ENCODE results near the gene HLA-DRA. TPM values are rescaled to one million over a fixed set of nuclear protein-coding genes. Genes with fewer than 3 reads are reported as not detected.

HLA-DRA gene
- total RNA-seq, 2 donors from 2014 or later = 57.5 to 93.5 TPM

- TF ChIP-seq, protein P1, sequence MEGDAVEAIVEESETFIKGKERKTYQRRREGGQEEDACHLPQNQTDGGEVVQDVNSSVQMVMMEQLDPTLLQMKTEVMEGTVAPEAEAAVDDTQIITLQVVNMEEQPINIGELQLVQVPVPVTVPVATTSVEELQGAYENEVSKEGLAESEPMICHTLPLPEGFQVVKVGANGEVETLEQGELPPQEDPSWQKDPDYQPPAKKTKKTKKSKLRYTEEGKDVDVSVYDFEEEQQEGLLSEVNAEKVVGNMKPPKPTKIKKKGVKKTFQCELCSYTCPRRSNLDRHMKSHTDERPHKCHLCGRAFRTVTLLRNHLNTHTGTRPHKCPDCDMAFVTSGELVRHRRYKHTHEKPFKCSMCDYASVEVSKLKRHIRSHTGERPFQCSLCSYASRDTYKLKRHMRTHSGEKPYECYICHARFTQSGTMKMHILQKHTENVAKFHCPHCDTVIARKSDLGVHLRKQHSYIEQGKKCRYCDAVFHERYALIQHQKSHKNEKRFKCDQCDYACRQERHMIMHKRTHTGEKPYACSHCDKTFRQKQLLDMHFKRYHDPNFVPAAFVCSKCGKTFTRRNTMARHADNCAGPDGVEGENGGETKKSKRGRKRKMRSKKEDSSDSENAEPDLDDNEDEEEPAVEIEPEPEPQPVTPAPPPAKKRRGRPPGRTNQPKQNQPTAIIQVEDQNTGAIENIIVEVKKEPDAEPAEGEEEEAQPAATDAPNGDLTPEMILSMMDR (IDR thresholded peaks at IDR 0.05) = no peak
- no peak overlapping the region for H3K27ac ChIP-seq
- no peaks in the 10 kb centered on the region for H3K4me1 ChIP-seq
- no peaks in the 10 kb centered on the region for H3K9me3 ChIP-seq
- DNase-seq (ENCODE audit: low spot score) = no peak
- no peaks in the 10 kb centered on the region for H3K27me3 ChIP-seq
- H3K4me3 ChIP-seq = no peak overlapping the region
- no peaks in the 10 kb centered on the region for H3K36me3 ChIP-seq
Observed at GRCh38 chr6:32444433-32444832, 4.7 kb downstream of the HLA-DRA start.

DNA sequence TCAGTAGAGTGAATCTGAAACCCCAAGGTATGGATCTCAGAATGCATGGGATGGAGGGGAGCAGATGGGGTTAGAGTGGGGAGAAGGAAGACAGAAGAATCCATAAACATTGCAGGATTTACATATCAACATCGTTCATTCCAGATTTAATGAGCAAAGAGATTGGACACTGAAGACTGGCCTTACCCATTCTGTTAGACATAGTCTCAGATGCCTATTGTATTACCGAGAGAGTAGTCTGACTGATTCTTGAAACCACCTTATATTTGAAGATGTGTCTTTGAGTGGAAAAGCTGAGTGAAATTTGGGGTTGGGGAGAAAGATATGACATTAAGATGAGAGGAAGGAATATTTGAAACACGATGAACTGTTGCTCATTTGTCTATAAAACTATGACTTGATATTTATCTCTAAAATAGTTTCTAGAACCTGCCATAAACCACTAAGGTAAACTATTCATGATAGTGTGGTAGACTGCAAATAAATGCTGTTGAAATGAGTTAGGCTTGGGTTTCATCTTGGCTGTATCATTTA, 5.7 kb downstream of the HLA-DRA start:
- DNase-seq (ENCODE audit: low spot score) = no peak
- Histone ChIP-seq H3K9me3 (no peaks in the 10 kb centered on the region), H3K4me1 (no peaks in the 10 kb centered on the region), H3K36me3 (no peaks in the 10 kb centered on the region), H3K27ac (no peak overlapping the region), H3K4me3 (no peak overlapping the region), H3K27me3 (no peaks in the 10 kb centered on the region)
- TF ChIP-seq, protein P1 (IDR thresholded peaks at IDR 0.05) = no peak

DNA sequence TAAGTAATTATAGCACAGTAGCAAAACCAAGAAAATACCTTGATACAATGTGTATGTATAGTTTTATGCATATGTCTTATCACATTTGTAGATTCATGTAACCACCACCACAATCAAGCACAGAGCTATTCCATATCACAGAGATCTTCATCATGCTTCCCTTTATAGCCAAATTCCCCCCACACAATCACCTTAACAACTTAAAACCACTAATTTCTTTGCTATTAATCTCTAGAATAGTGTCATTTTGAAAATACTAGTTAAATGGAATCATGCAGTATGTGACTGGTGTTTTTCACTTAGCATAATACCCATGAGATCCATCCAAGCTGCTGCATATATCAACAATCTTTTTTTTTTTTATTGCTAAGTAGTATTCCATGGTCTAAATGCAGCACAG, 8.2 kb downstream of the HLA-DRA start:
- TF ChIP-seq, protein P1 (IDR thresholded peaks at IDR 0.05) = no peak
- no peaks in the 10 kb centered on the region for H3K36me3 ChIP-seq
- no peaks in the 10 kb centered on the region for H3K4me1 ChIP-seq

GRCh38 chr6:32449088-32449736, 9.5 kb downstream of the HLA-DRA start:
- no peaks in the 10 kb centered on the region for H3K36me3 ChIP-seq
- H3K27me3 ChIP-seq = no peaks in the 10 kb centered on the region
- no peaks in the 10 kb centered on the region for H3K4me1 ChIP-seq
- TF ChIP-seq, protein P1 (IDR thresholded peaks at IDR 0.05) = no peak
- H3K4me3 ChIP-seq = no peak overlapping the region
- H3K27ac ChIP-seq = no peak overlapping the region
- DNase-seq (ENCODE audit: low spot score) = no peak
- no peaks in the 10 kb centered on the region for H3K9me3 ChIP-seq

More for the DNA sequence above, 8.2 kb downstream of the HLA-DRA start:
- Histone ChIP-seq H3K9me3 (no peaks in the 10 kb centered on the region), H3K27me3 (no peaks in the 10 kb centered on the region), H3K4me3 (no peak overlapping the region), H3K27ac (no peak overlapping the region)
- DNase-seq (ENCODE audit: low spot score) = no peak

DNA sequence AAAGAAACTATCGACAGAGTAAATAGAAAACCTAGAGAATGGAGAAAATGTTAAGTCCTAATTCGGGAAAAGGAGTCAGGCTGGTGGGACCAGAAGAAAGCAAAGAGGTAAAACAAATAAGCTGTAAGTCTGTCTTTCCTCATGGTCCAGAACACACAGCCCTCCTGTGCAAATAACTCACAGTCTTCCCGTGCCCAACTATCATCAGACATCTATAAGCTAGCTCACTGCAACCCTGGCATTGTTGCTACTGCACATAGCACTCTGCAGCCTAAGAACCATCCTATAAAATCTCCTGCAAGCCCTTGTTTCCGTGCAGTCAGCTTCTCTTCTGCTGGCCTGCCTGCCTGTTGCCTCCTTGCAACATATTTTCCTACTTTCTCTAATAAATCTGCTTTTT, 17.4 kb downstream of the HLA-DRA start:
- H3K36me3 ChIP-seq = no peaks in the 10 kb centered on the region

More for the DNA sequence above, 17.4 kb downstream of the HLA-DRA start:
- Histone ChIP-seq H3K4me3 (no peak overlapping the region), H3K27ac (no peak overlapping the region), H3K9me3 (no peaks in the 10 kb centered on the region), H3K4me1 (no peaks in the 10 kb centered on the region), H3K27me3 (no peaks in the 10 kb centered on the region)
- TF ChIP-seq, protein P1 (IDR thresholded peaks at IDR 0.05) = no peak
- DNase-seq (ENCODE audit: low spot score) = no peak

Data from right atrium auricular region (tissue), 2 donors.